CD4-positive, alpha-beta T cell treated with Interleukin-15 for 1 hour (primary cell): ENCODE measurements around the gene CCDC172.
"Not testable (repeated sequence)": the region's sequence is repeated elsewhere in the genome, so short reads cannot be mapped to it uniquely, and the experiment has no call there.

ENCODE experiments used
- DNase-seq: peaks from one replicate; pipeline ENCODE4 v3.0.0-alpha.2; 2020

The CCDC172 gene

DNA sequence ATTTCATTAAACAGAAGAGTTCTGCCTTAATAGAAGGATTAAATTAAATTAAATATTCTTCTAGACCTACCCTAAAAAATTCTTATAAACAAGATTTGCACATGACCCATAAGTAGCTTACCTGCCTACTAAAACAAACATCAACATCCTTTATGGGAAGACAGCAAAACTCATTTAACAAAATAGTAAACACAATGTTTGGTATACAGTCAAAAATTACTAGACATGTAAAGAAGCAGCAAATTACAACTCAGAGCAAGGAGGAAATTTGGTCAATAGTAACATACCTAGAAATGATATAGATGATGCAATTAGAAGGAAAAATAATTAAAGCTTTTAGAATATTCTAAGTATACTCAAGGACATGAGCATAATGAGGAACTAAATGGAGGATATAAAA, 27.9 kb downstream of the CCDC172 start:
- no peak for DNase-seq

GRCh38 chr10:116353817-116354216, 29.6 kb downstream of the CCDC172 start:
- DNase-seq = no peak

GRCh38 chr10:116355341-116355740, 31.1 kb downstream of the CCDC172 start:
- no peak for DNase-seq

DNA sequence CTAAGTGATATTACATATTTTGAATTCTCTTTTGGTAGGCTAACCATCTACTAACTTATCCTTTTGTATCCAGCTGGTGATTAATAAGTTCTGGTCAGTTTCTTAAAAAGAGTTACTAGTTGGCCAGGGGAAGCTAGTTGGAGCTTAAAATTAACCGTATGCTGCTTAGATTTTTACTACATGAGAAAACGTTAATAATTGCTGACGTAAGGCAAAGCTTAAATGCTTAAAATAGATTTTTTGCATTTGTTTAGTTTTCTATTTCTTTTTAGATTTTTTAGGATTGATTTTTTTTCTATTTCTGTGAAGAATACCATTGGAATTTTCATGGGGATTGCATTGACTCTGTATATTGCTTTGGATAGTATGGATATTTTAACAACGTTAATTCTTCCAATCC, 32.6 kb downstream of the CCDC172 start:
- DNase-seq = no peak

- no peak for DNase-seq
Observed at GRCh38 chr10:116364868-116365267, 40.6 kb downstream of the CCDC172 start.

DNA sequence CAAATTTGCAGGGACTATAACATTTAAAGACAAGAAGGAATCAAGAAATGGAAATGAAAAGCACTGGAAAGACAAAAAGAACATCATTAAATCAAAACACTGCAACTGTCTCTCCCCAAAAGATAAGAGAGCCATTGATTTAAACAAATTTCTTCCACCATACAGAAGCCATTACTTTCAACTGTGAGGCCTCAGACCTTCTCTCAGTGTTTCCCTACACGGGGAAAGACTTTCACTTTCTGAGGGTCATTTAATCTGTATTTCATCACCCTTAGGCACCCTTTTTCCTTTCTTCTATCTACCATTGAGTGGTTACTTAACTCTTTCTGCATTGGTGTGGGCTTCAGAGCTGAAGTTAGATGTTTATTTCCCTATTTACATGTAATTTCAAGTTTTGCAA, 47.5 kb downstream of the CCDC172 start:
- DNase-seq = no peak

DNA sequence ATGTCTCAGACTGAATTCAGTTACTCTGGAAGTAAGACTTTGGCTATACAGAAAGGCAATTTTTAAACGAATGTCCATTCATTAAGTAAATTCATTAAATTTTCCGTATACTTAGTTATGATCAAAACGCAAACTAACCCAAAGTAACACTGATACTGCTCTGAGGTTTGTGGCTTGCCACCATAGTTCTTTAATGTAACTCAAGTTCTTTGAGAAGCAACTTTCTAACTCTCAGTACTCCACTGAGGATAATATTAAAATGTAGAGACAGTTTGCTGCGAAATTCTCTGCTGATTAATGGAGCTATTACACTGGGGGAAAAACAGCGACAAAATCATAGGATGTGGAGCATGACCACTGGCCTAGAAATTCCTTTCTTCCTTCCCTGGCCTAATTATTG, 58.0 kb downstream of the CCDC172 start:
- DNase-seq = no peak

GRCh38 chr10:116385311-116385710, 61.1 kb downstream of the CCDC172 start:
- DNase-seq = no peak

- no peak for DNase-seq
Observed at GRCh38 chr10:116385994-116386809, 62.0 kb downstream of the CCDC172 start.

GRCh38 chr10:116393246-116393831, 69.1 kb downstream of the CCDC172 start:
- DNase-seq = not testable (repeated sequence)

DNA sequence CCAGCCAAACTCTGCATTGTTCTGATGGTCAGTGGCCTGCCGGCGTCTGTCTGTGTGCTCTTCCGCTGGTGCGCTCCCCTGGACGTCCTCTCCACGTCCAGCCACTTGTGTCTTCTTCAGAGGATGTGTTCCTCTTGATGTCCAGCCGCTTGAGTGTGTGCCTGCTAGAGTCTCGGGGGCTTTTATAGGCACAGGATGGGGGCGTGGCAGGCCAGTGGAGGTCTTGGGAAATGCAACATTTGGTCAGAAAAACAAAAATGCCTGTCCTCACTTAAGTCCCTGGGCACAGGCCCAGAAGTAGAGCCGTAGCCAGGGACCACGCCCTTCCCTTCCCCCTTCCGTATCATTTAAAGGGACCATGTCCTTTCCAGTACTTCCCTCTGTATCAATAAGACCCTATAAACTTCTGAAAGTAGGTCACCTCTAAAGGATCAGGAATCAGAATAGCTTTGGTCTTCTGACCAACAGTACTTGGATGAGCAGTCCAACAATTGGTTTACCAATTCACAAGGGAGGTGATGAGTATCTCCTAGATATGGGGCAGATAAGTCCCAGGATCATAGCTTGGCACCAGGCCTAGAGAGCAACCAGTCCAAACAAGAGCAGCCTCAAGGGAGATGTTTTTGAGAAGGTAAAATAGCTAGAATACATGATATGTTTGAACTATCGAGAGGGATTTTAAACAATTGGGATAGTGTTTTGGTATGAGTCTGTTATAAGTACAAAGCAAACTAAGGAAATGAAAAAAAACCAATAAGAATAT, 71.2 kb downstream of the CCDC172 start:
- DNase-seq = no peak

DNA sequence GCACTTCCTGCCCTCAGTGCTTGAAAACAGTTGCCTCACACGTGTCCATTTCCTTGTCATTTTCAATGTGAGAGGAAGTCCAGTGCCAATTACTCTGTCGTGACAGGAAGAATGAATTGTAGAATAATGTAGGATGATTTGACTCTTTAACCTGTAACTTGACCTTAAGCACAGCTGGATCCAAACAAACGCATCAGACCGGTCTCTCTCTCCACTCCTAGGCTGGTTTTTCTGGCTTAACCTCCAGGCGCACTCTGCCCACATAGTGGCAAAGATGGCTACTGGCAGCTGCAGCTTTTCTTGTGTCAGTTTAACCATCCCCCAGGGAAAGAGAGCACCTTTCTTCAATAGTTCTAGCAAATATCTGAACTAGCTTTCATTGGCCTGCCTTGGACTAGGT, 74.0 kb downstream of the CCDC172 start:
- DNase-seq = no peak

GRCh38 chr10:116402858-116403257, 78.6 kb downstream of the CCDC172 start:
- DNase-seq = no peak

DNA sequence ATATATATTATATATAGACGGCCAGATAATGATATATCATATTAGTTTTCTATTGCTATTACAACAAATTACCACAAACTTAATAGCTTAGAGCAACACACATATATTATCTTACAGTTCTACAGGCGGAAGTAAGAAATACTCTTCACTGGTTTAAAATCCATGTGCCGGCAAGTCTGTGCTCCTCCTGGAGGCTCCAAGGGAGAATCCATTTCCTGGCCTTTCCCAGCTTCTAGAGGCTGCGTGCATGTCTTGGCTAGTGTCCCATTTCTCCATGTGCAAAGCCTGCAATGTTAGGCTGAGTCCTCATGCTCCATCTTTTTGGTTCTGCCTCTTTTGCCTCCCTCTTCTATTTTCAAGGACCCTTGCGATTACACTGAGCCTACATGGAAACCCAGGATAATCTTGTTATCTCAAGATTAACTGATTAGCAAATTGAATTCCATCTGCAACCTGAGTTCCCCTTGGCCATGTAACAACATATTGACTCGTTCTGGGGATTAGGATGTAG, 79.5 kb downstream of the CCDC172 start:
- no peak for DNase-seq

- DNase-seq = no peak
Observed at GRCh38 chr10:116408719-116409118, 84.5 kb downstream of the CCDC172 start.

GRCh38 chr10:116410351-116410750, 86.1 kb downstream of the CCDC172 start:
- DNase-seq = no peak

- no peak for DNase-seq
Observed at GRCh38 chr10:116417821-116418220, 93.6 kb downstream of the CCDC172 start.

GRCh38 chr10:116418389-116418788, 94.1 kb downstream of the CCDC172 start:
- DNase-seq = no peak

- DNase-seq = no peak
Observed at GRCh38 chr10:116421815-116422214, 97.6 kb downstream of the CCDC172 start.

- no peak for DNase-seq
Observed at GRCh38 chr10:116427671-116428070, 103.4 kb downstream of the CCDC172 start, which contains the start of gene PNLIPRP3. PNLIPRP3 (plus strand) TSS chr10:116427847; CDS start chr10:116428013, 166 bp downstream.

DNA sequence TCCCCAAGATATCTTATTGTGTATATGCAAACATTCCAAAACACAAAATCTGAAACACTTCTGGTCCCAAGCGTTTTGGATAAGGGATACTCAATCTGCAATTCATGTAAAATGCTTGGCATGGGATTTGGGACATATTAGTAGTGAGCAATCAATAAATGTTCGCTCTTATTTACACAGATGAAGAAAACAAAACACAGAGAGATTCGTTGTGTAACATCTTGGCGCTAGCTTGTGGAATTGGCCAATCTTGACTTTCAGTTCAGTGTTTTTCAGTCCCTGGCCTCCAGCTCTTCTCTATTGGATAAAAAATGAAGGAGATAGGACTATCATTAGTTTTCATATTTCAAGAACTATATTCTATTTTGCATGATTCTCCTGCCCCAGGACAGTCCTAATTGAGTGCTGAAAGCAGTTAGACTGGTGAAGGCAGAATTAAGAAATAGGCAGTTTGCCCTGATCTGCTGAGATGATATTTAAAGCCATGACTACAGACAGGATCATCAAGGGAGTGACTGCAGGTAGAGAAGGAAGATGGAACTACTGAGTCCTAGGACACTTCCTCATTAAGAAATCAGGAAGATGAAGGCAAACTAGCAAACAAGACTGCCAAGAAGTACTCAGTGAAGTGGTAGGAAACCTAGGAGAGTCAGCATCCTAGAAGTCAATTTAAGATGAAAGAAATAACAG, 105.2 kb downstream of the CCDC172 start:
- DNase-seq = no peak
